HG03520 (cell line): Measurements from ENCODE around the gene VANGL2.
A peak's percentile ranks its signal among the peaks of the same experiment; 100 is the strongest.
"Not testable (repeated sequence)": the region's sequence is repeated elsewhere in the genome, so short reads cannot be mapped to it uniquely, and the experiment has no call there.

ENCODE experiments used
- ATAC-seq: cut with Tn5 transposase; IDR thresholded peaks from one replicate; pipeline ENCODE4 v1.9.1; 2021; ENCODE audit warnings: mild to moderate bottlenecking, moderate library complexity; ENCODE audit not compliant: unreplicated experiment

Gene VANGL2

DNA sequence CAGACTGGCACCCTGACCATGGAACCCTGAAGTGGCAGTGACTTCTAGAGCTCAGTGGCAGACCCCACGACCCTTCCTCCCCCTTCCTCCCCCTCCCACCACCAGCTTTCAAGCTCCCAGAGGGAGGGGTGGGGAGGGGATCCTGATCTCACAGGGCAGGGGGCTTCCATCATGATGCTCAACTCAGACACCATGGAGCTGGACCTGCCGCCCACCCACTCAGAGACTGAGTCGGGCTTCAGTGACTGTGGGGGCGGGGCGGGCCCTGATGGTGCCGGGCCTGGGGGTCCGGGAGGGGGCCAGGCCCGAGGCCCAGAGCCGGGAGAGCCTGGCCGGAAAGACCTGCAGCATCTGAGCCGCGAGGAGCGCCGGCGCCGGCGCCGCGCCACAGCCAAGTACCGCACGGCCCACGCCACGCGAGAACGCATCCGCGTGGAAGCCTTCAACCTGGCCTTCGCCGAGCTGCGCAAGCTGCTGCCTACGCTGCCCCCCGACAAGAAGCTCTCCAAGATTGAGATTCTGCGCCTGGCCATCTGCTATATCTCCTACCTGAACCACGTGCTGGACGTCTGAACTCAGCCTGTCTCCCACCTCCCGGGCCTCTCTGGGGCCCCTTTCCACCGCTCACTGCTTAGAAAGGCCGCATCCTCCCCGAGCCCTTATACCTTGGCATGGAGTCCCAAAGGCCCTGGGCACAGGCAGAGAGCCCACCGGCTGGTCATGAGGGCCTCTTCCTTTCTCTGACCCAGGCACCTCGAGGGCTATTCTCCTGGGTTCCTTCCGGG is 29.6 kb upstream of the VANGL2 start:
- no peak for ATAC-seq

- ATAC-seq: no peak
These were observed 29.1 kb upstream of the VANGL2 start for GRCh38 chr1:160371346-160371631.

GRCh38 chr1:160371756-160372155 is 28.6 kb upstream of the VANGL2 start:
- ATAC-seq: no peak

DNA sequence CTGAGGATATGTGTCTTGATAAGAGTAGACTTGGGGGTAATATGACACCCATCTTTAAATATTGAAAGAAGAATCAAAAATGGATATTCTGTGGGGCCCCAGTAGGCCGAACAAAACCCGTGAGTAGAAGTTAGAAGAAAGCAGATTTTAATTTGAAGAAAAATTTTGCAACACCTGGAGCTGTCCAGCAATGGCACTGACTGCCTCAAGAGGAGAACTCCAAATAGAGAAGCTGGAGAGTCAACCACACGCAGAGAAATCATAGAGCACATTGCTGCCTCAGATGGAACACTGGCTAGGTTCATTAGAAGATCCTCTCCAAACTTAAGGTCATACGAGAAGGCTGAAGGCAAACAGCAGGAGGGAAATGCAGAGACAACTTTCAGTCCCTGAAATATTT is 26.7 kb upstream of the VANGL2 start:
- ATAC-seq: no peak

DNA sequence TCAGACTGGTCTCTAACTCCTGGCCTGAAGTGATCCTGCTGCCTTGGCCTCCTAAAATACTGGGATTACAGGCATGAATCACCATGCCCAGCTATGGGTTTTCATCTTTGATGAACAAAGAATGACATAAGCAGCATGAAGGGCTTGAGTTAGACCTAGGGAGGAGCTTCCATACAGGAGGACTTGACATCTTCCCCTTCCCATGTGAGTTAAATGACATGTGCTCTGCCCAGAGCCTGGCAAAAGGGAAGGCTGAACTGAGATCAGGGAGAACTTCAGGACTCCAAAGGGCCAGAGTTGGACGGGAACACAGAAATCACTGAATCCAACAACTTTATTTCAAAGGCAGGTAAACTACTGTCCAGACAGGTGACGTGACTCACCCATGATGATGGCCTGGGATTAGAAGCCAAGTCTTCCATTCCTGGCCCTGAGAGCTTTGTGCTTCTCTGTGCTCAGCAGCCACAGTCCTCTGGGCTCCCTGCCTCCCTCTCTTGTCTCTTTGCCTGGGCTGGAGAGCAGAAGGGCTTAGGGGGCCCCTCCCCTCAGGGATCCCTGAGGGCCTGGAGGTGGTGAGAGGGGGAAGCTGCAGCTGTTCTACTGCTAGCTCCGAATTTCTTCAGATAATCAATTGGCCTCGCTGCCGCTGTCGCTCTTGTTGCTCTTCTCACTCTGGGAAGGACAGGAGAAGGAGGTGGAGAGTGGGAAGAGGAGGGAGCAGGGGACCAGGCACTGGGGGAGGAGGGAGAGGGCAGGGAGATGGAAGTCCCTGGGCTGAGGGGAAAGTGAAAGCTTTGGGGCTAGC is 25.9 kb upstream of the VANGL2 start:
- no peak for ATAC-seq

- peak; percentile 43 for ATAC-seq
These were observed 24.4 kb upstream of the VANGL2 start for GRCh38 chr1:160375788-160376524.

GRCh38 chr1:160376525-160377131 is 23.7 kb upstream of the VANGL2 start:
- peak; percentile 26 for ATAC-seq

DNA sequence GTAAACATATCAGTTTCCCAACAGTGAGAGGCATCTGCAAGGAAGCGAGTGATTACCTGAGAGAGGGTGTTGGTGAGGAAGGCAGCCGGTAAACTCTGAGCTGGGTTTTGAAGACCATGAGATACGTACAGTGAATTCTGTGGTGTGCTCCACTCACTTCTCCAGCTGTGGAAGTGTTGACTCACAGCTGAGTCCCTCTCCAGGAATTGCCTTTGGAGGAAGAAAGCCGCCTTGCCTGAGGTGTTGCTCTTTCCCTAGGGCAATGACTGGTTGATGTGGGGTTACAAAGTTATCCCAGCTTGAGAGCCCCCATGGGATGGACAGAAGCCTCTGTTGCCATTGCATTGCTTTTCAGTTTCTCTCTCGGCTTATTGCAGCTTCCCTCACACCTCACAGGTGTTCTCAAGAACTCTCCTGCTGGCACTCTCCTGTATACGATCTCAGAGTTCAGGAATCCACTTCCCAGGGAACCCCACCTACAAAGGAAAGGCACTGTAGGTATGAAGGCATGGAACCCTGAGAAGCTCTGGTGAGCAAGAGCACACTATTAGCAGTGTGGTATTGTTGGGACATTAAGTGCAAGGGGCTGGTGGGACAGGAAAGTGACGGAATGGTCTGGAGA is 22.7 kb upstream of the VANGL2 start:
- no peak for ATAC-seq

GRCh38 chr1:160384812-160385211 is 15.6 kb upstream of the VANGL2 start:
- ATAC-seq: not testable (repeated sequence)

DNA sequence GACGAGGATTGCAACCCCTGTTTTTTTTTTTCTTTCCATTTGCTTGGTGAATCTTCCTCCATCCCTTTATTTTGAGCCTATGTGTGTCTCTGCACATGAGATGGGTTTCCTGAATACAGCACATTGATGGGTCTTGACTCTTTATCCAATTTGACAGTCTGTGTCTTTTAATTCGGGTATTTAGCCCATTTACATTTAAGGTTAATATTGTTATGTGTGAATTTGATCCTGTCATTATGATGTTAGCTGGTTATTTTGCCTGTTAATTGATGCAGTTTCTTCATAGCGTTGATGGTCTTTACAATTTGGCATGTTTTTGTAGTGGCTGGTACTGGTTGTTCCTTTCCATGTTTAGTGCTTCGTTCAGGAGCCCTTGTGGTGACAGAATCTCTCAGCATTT is 12.0 kb upstream of the VANGL2 start:
- ATAC-seq: not testable (repeated sequence)

GRCh38 chr1:160394673-160395072 is 5.7 kb upstream of the VANGL2 start:
- no peak for ATAC-seq

DNA sequence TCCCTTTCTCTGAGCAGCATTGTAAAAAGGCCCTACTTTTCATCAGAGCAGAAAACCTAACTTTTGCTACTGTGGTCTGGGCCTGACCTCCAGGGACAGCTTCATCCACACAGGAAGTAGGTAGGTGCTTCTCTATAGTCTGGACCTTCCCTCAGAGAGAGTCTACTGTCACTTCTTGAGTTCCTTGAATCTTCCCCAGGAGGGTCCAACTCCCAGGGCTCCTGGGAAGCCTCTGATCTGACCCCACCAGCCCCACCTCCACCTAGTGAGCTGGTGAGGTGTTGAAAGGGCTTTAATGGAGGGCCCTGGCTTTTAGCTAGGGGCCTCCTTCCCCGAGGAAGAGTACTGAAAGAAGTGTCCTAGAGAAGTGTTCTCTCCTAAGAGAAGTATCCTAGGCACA is 2.7 kb upstream of the VANGL2 start:
- no peak for ATAC-seq

DNA sequence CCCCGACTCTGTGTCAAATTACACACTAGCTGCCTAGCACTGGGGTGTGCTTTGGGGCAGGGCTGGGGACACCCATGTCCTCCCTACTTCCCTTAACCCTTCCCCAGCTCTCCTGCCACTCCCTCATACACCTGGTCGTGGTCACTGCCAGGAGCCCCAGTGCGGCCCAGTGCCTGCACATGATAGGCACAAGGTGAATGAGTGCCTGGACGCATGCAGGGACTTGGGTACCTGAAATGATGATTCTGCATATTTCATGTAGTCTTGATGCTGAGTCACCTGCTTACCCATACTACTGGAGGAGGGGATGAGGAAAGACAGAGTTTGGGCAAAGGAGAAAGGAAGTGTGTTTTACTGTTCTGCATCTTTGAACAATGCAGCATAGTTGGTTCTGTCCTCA is 1.5 kb upstream of the VANGL2 start:
- no peak for ATAC-seq

DNA sequence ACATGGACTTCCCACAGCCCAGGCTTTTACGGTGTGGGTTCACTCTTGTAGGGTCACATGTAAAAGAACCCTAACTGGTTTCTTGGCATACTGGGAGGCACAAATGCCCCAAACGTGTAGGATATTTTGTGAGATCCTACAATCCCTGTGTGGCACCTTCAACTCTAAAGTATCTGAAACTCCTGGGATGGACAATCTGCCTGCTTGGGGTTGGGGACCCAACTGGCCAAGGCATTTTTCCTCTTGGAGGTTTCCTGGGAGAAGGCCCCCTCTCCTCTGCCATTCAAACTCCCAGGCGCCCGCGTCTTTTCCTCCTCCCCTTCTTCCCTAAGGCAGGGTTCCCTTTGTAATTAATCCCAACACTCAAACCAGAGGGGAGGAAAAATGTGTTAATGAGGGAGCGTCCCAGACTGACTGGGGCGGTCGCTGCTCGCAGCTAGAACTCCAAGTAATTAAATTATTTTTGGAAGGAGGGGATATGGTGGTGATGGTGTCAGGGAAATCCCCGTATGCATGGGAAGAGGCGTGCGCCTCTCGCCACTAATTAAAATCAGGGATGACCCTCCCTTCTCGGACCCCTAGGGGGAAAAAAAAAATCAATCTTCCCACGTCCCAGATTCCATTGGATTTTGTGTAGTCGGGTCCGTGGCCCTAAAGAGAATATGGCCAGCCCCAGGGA is 681 bp upstream of the VANGL2 start:
- ATAC-seq: no peak

DNA sequence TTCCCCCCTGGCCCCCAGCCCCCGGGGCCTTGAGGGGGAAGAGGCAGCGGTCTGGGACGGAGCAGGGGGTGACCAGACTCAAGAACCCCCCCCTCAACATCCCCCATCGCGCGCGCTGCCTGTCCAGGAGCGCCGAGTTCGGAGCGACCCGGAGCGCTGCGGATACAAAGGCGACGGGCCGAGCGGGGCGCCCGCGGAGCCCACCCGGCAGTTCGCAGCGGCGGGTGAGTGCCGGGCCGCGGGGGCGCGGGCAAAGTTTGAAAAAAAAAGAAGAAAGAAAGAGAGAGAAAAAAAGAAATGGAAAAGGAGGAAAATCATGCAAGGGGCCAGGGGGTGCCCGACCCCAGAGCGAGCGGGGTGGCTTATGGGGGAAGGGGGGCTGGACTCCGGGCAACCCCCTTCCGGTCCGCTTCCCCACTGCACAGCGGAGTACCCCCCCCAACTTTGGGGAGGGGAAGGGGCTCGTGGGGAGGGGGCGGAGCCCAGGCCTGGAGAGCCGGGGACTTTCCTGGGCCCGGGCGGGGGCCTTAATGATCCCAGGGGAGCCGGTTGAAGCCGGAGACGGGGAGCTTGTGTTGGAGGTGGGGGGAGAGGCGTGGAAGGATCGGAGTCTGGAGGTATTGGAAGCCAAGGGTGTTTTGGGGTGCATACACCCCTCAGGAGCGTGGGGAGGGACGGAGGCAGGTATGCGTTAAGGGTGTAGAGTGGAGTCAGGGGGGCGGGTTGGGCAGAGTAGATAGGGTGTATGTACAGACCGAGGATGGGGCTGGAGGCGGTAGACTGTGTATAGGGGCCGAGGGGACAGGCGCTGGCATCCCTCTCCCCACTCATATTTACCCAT is 502 bp downstream of the VANGL2 start:
- ATAC-seq: no peak

DNA sequence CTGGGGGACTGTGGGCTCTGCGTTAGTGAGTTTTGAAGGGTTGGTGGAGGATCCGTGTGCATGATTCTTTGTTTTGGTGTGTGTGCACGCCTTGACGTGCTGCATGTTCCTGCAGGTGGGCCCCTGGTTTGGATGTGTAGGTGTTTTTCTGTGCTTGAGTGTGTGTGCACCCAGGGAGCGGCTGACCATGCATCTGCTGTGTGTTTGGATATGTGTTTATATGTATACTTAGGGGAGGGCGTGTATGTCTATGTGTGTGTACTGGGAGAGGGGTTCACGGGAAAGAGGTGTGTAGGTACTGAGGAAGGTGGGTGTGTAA is 1.1 kb downstream of the VANGL2 start:
- ATAC-seq: no peak

DNA sequence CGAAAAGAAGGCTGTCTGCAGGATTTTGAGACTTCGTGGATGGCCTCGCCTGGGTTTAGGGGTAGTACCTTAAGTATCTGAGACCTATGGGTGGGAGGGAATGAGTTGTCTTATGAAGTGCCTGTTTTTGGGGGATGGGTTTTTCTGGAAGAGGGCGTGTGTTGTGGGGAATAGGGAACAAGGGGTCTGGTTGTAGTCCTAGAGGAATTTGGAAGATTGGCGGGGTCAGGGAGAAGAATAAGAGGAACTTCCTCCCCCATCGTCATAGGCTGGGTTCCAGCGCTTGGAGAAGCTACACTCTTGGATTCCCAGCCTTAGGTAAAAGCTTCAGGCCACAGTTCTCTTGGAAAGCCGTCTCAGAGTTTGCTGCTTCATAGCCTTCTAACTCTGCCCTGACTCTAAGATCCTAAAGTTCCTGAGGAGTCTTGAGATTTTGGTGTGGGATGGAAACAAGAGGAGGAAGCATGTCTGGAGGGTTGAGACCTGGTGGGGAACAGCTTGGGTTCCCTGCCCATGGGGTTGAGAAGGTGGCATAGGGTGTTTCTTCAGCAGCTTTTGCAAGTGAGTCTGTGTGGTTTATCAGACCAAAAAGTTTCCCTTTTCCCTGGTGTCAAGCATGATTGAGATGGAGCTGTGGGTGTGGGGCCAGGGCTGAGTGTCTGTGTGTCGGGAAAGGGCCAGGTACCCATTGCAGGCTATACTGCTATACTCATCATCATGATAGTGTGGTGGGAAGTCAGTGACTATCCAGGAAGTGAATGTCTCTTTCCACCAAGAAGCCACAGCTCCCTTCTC is 1.8 kb downstream of the VANGL2 start:
- ATAC-seq: no peak

DNA sequence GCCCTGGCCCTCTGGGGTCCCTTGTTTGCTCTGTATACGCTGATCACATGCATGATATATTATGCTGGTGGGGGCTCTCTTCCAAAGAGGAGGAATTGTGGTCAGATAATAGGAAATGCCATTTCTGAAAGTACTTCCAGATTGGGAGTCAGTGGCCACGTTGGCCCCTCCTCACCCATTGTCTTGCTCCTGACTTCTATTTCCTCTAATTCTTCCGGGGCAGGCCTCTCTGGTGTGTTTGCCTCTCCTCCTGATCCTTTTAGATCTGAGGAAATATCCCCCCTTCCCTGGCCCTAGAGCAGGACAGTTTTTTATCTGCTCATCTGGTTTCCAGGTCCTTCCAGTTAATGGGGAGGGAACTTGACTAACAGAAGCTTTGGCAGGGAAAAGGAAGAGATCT is 2.9 kb downstream of the VANGL2 start:
- no peak for ATAC-seq

DNA sequence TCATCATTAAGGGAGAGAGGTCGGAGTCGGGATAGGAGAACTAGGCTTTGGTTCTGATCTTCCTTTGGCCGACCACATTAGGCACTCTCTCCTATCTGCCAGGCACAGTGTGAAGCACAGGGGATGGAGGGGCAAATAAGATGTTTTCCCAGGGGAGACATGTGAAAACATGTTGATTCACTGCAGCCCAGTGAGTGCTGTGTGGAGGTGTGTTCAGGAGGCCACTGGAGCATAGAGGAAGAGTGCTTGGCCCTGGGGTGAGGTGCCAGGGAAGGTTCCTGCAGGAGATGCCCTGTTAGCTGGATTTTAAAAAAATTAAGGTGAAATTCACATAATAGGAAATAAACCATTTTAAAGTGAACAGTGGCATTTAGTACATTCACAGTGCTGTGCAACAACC is 3.7 kb downstream of the VANGL2 start:
- ATAC-seq: no peak
